Muscle of leg (tissue), 11 donors: Measurements from ENCODE around the gene USP12. TPM values are rescaled to one million over a fixed set of nuclear protein-coding genes. Genes with fewer than 3 reads are reported as not detected.
A peak's percentile ranks its signal among the peaks of the same experiment; 100 is the strongest.

Source experiments
- DNase-seq: peaks from one replicate; pipeline ENCODE4 v3.0.0; 2013
- H3K27ac ChIP-seq: one replicate; pipeline ENCODE4 v1.5.1; 2013; ENCODE audit warnings: mild to moderate bottlenecking, low read length, control low read depth
- H3K27me3 ChIP-seq: one replicate; pipeline ENCODE4 v1.6.1; 2013; ENCODE audit warnings: low read length; ENCODE audit not compliant: control insufficient read depth, insufficient read depth
- H3K36me3 ChIP-seq: one replicate; pipeline ENCODE4 v1.6.1; 2013; ENCODE audit warnings: low read length; ENCODE audit not compliant: control insufficient read depth, insufficient read depth
- H3K4me1 ChIP-seq: one replicate; pipeline ENCODE4 v1.6.1; 2013; ENCODE audit warnings: low read length; ENCODE audit not compliant: control insufficient read depth, insufficient read depth
- H3K4me3 ChIP-seq: one replicate; pipeline ENCODE4 v1.5.1; 2013; ENCODE audit warnings: low read length, control low read depth
- H3K9me3 ChIP-seq: replicated peaks from 2 replicates; pipeline ENCODE4 v1.6.1; 2013; ENCODE audit warnings: low read depth, low read length; ENCODE audit not compliant: control insufficient read depth
- WGBS: methylation state at CpG from one replicate; pipeline ENCODE4 v1.1.5; 2013; ENCODE audit warnings: missing lambda C conversion rate; ENCODE audit not compliant: insufficient coverage; 5-methylcytosine and 5-hydroxymethylcytosine counted together
- polyA plus RNA-seq, 8 donors: library from polyadenylated mRNA; unstranded; fragments of 120-200 nt; gene quantifications; one replicate each; pipeline versions ENCODE4 v1.2.1 to v1.2.3, GENCODE V29; 2013; ENCODE audit warnings: inconsistent platforms in 1 of 8, low replicate concordance in 1 of 8; ENCODE audit not compliant: insufficient read length in 8 of 8, insufficient read depth in 1 of 8
- total RNA-seq: library from RNA; stranded (reverse); fragments of 120-200 nt; gene quantifications from one replicate; pipeline ENCODE4 v1.2.4, GENCODE V29; 2013

Gene USP12
- total and polyA plus RNA-seq, 9 donors = 17.6 to 24.4 (median 20.9) TPM

DNA sequence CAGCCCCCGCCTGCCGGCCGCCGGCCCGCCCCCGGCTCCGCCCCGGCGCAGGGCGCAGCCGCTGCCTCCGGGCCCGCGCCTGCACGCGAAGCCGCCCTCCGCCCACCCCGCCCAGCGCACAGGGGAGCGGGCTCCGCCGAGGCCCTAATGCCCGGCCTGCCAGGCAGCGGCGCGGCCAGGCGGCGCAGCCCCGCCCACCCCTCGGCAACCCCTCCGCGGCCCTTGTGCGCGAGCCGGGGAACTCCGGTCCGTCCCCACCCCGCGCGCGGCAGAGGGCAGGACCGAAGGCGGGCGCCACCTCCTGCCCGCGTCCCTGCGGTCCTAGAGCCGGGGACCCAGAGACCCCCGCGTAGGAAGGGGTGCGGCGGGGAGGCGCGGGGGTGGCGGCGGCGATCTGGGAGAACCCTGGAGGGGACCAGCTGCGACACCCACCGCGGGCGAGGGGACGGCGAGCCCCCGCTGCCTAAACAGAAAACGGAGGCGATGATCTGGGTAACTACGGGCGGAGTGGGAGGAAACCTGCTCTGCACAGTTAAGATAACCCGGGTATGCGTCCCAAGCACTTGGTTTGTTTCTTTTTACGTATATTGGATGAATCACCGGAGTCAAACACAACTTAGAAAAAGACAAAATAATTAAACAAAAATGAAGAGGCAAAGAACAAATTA lies 350 bp upstream of the USP12 start:
- under 1% methylated on average over 64 of the region's 73 CpGs for WGBS
- H3K9me3 ChIP-seq = no peaks in the 10 kb centered on the region
- H3K4me1 ChIP-seq = peaks cover 18% of the 10 kb centered on the region
- peak; percentile 96 for DNase-seq
- peak overlapping the region; percentile 92 for H3K27ac ChIP-seq
- H3K36me3 ChIP-seq = no peaks in the 10 kb centered on the region
- peak overlapping the region; percentile 75 for H3K4me3 ChIP-seq
- no peaks in the 10 kb centered on the region for H3K27me3 ChIP-seq

DNA sequence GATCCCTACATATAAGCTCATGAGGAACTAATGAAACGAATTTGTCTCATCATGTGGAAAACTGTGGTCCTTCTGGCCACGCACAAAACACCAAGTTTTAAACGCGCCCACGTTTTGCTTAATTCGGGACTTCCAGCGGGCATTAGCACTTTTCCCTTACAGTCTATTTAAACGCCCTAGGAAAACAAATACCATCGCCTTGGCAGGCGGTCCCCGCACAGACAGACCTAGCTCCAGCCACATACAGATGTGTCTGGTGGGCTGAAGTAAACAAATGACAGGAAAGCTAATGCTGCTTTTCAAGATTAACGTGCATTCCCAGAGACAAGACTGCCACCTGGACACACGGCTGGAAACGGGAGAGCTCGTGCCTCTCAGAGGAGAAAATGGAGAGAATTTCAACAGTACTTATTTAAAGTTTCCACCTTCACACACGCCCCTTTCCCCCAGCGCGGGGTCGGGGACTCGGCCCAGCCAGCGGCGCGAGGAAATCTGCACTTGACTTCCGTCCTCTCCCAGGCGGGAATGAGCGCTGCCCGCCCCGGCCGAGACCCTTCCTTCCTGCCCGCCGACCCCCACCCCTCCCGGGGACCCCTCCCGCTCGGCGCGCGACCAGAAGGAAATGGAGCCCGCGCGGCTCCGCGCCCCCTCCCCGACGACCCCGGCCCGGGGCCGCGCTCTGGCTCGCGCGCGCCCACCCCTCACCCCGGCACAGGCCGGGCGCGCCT lies 931 bp downstream of the USP12 start:
- Histone ChIP-seq H3K9me3 (no peaks in the 10 kb centered on the region), H3K4me3 (peak overlapping the region; percentile 71), H3K27me3 (no peaks in the 10 kb centered on the region), H3K27ac (peak overlapping the region; percentile 86), H3K4me1 (peaks cover 18% of the 10 kb centered on the region), H3K36me3 (no peaks in the 10 kb centered on the region)
- peak; percentile 77 for DNase-seq
- WGBS = 0% methylated on average over 42 of the region's 56 CpGs

DNA sequence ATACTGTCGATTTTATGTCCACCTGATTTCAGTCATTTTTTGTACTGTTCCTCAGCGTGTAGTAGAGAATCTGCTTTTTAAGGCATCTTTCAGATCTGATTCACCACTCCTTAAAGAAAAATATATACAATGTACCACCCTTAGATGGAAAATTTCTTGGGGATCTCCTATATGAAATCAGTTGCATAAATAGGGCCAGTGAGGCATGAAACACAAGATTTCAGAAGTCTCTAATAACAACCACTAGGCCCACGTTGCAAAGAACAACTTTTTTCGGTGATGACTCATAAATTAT lies 1.4 kb downstream of the USP12 start:
- WGBS = 0% methylated on average over 2 of the region's 4 CpGs
- H3K27ac ChIP-seq = peak overlapping the region; percentile 86

DNA sequence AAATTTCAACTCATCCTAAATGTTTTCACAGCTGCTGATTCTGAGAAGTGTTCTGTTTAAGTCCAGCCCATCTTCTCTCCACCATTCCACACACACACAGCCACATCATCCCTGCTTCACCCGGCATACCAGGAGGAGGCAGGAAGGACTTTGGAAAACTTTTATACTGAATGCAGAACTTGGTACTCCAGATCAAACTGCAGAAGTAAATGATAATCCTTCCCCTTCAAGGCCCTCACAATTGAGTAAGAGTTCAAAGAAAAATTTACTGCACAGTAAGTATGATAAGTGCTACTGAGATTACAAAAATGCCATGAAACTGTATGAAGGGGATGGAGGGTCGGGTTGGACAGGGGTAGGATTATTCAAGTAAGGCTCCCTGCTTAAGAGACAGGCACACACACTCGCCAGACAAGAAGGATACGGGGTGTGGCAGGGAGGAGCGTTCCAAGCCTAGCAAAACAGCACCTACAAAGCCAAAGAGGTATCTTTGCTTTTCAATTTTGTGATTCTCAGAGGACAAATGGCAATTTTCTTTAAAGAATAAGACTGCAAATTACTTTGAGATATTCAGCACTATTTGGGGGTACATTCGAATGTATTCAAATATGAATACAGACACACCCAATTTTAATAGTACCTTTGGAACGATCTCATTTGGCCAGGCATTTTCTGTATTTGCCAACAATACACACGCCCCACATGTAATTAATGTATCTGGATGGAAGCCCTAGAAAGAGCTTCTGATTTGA lies 2.5 kb downstream of the USP12 start:
- Histone ChIP-seq H3K4me1 (peaks cover 18% of the 10 kb centered on the region), H3K27me3 (no peaks in the 10 kb centered on the region), H3K36me3 (no peaks in the 10 kb centered on the region), H3K9me3 (no peaks in the 10 kb centered on the region), H3K4me3 (no peak overlapping the region), H3K27ac (no peak overlapping the region)
- 93% methylated on average over 3 of the region's 8 CpGs for WGBS
- DNase-seq = no peak

More for the DNA sequence above, 1.4 kb downstream of the USP12 start:
- Histone ChIP-seq H3K27me3 (no peaks in the 10 kb centered on the region), H3K36me3 (no peaks in the 10 kb centered on the region), H3K9me3 (no peaks in the 10 kb centered on the region), H3K4me1 (peaks cover 18% of the 10 kb centered on the region), H3K4me3 (peak overlapping the region; percentile 71)
- no peak for DNase-seq

DNA sequence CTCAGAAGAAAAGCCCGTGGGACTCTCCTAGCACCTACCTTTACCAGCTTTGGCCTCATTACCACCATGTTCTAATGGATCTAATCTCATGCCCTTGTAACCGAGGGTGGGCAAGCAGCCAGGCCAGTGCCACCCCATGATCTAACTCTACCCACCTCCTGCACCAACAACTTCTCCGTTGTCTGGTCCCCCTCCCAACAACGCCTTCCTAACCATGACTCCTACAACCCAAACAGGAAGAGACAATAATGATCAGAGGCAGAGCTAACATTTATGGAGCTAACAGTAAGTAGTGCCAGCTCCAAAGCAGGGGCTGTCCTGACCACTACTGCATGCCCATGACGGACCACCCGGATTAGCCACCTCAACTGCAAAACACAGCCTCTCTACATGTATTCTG lies 3.5 kb downstream of the USP12 start:
- no peaks in the 10 kb centered on the region for H3K36me3 ChIP-seq
- whole genome bisulfite sequencing = 60% methylated on average over 2 of the region's 6 CpGs
- H3K27ac ChIP-seq = no peak overlapping the region
- H3K27me3 ChIP-seq = no peaks in the 10 kb centered on the region
- H3K9me3 ChIP-seq = no peaks in the 10 kb centered on the region
- DNase-seq = no peak
- no peak overlapping the region for H3K4me3 ChIP-seq
- peaks cover 17% of the 10 kb centered on the region for H3K4me1 ChIP-seq

DNA sequence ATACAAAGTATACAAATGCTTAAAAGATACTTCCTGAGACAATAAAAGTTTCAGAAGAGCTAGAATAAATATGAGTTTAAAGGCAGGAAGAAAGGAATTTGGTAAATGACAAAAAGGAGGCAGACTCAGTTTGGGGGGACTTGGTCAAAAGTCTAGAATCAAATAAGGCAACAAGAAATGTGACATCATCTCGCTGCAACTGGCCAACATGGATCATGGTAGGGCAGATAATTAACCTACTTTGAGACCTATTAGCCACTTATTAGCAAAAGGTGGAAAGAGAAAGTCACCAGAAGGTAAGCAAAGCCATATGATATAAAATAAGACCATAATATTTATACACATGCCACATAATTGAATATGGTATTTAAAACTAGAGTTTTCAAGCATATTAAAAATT lies 5.3 kb downstream of the USP12 start:
- Histone ChIP-seq H3K27ac (no peak overlapping the region), H3K4me3 (no peak overlapping the region), H3K27me3 (no peaks in the 10 kb centered on the region), H3K4me1 (peaks cover 12% of the 10 kb centered on the region), H3K9me3 (no peaks in the 10 kb centered on the region), H3K36me3 (no peaks in the 10 kb centered on the region)
- no CpG with 5 or more reads among the region's 1 CpG for WGBS
- DNase-seq = no peak

DNA sequence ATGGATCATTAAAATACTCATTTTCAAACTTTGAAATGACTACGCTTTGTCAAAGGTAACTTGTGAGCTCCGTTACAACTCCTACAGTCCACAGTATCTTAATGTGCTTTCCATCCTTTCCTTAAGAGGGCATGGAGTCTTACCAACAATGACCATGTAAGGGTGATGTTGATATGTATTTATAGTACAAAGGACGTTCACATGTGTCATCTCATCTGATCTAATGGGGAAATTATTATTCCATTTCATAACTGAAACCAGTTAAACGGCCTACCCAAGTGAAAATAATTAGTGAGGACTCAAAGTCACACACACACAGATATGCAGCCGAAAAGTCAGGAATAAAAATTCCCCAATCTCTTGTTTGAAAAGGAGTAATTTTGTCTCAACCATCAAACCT lies 9.6 kb downstream of the USP12 start:
- Histone ChIP-seq H3K9me3 (peaks cover 2% of the 10 kb centered on the region), H3K27ac (no peak overlapping the region), H3K36me3 (no peaks in the 10 kb centered on the region), H3K27me3 (no peaks in the 10 kb centered on the region), H3K4me3 (no peak overlapping the region), H3K4me1 (no peaks in the 10 kb centered on the region)
- WGBS = no CpG with 5 or more reads among the region's 5 CpGs
- DNase-seq = no peak

DNA sequence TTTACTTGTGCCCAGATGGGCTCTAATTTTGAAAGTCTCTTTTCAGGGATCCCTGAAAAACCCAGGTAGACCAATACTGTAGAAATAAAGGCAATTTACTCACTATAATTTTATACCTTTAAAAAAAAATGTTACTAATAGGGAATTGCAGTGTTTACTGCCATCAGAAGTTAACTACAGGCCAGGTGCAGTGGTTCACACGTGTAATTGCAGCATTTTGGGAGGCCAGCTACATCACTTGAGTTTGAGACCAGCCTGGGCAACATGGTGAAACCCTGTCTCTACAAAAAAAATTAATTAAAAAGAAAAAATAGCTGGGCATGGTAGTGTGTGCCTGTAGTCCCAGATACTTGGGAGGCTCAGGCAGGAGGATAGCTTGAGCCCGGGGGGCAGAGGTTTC lies 10.2 kb downstream of the USP12 start:
- 73% methylated on average over 2 of the region's 2 CpGs for WGBS
- Histone ChIP-seq H3K27ac (no peak overlapping the region), H3K36me3 (no peaks in the 10 kb centered on the region), H3K27me3 (no peaks in the 10 kb centered on the region), H3K4me1 (no peaks in the 10 kb centered on the region), H3K9me3 (peaks cover 2% of the 10 kb centered on the region), H3K4me3 (no peak overlapping the region)
- no peak for DNase-seq

DNA sequence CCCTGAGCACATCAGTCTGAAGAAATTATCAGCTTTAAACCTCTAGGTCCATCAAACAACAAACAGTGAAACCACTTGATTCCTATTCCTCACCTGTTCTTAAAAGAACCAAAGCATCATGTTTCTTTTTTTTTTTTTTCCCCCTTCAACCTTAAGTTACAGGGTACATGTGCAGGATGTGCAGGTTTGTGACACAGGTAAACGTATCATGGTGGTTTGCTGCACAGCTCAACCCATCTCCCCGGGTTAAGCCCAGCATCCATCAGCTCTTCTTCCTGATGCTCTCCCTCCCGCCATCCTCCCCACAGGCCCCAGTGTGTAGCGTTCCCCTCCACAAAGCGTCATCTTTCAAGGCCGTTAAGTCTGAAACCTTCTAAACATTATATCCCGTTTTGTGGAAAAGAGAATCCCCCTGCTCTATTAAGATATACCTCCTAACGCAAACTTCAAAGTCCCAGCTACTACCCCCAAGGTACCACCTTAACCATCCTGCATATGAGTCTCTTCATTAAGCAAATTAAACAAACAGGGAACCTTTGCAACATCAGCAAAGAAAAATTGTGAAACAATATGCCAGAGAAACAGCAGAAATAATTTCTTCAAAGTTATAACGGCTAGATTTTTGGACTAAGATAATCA lies 10.8 kb downstream of the USP12 start:
- H3K36me3 ChIP-seq = no peaks in the 10 kb centered on the region

More for the DNA sequence above, 10.8 kb downstream of the USP12 start:
- Histone ChIP-seq H3K4me1 (no peaks in the 10 kb centered on the region), H3K4me3 (no peak overlapping the region), H3K9me3 (peaks cover 2% of the 10 kb centered on the region), H3K27me3 (no peaks in the 10 kb centered on the region), H3K27ac (no peak overlapping the region)
- no peak for DNase-seq
- 96% methylated on average over 8 of the region's 9 CpGs for WGBS
